GM19099 (cell line): ENCODE measurements around the gene AP3M1.

Source experiments
- POLR2A ChIP-seq: IDR thresholded peaks from 3 replicates; pipeline ENCODE4 v1.6.1; 2011; ENCODE audit warnings: low read depth; ENCODE audit not compliant: insufficient read length; ENCODE audit errors: extremely low read depth

The AP3M1 gene

GRCh38 chr10:74079028-74079935, 71.3 kb downstream of the AP3M1 start:
- no peak for TF ChIP-seq POLR2A

GRCh38 chr10:74078037-74078436, 72.6 kb downstream of the AP3M1 start:
- no peak for TF ChIP-seq POLR2A

GRCh38 chr10:74077416-74077815, 73.2 kb downstream of the AP3M1 start:
- TF ChIP-seq POLR2A, result no peak

DNA sequence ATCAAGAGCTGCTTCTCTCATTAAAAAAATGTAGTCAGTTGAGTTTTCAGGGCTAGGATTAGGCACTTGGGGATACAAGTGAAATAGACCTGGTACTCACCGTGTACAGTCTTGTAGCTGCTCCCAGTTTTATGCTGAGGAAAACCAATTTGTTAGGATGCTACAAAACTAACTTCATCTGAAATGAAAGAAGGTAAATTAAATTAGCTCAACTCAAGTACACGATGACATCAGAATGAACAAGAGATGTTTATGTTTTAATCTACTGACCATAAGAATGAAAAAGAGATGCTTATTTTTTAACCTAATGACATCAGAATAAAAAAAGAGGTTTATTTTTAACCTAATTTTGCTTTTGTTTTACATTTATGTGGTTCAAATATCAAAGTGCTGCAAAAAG, 73.7 kb downstream of the AP3M1 start:
- TF ChIP-seq POLR2A, result no peak

DNA sequence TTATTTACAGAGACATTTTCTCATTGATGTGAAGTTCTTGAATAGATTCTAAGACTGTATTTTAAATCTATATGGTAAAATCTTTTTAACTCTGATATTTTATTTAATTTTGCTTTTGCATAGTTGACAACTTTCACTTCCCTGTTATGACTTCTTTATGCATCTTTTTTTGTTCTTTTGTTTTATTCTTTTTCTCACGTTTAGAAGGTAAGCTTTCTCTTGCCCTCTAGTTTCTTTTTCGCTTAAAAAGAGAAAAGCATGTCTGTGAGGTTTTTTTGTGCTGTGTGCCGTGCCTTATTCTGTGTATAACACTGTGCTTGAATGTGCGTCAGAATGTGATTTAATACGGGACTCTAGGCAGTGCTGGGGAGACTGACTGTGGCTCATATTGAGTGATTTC, 74.7 kb downstream of the AP3M1 start:
- TF ChIP-seq POLR2A, result no peak

GRCh38 chr10:74072503-74072902, 78.1 kb downstream of the AP3M1 start:
- no peak for TF ChIP-seq POLR2A

- TF ChIP-seq POLR2A, result no peak
Measured at GRCh38 chr10:74071157-74071556, 79.5 kb downstream of the AP3M1 start.
